K562 (cell line): Measurements from ENCODE around the gene TAF12.

Source experiments
- CTCF ChIP-seq, 3 experiments: IDR thresholded peaks in 2 of 3; conservative IDR thresholded peaks in 1 of 3; 2 replicates each; pipeline ENCODE4 v1.5.1; 2011 to 2012; ENCODE audit warnings: low read length in 3 of 3, mild to moderate bottlenecking in 3 of 3, control low read depth in 2 of 3, improper control_type of control experiment in 1 of 3, inconsistent platforms in 1 of 3, low read depth in 1 of 3, mixed read lengths in 1 of 3, moderate library complexity in 1 of 3; ENCODE audit not compliant: insufficient read depth in 2 of 3
- EZH2 ChIP-seq: IDR thresholded peaks from 2 replicates; pipeline ENCODE4 v1.6.1; 2012; ENCODE audit warnings: low read depth, mild to moderate bottlenecking, inconsistent platforms, low read length, borderline replicate concordance
- MAFG ChIP-seq: fragments of 450-650 bp; conservative IDR thresholded peaks from 2 replicates; pipeline ENCODE4 v1.6.1; 2016; ENCODE audit warnings: missing genetic modification characterization, missing compliant biosample characterization
- NFATC3 ChIP-seq: fragments of 450-650 bp; IDR thresholded peaks from 2 replicates; pipeline ENCODE4 v1.6.1; 2017; ENCODE audit warnings: mild to moderate bottlenecking
- POLR2A ChIP-seq: fragments of 450-650 bp; conservative IDR thresholded peaks from 2 replicates; pipeline ENCODE4 v1.6.1; 2016
- RBM15 ChIP-seq: fragments of 200-400 bp; formaldehyde crosslinking; IDR thresholded peaks from 2 replicates; pipeline ENCODE4 v1.6.1; 2018; ENCODE audit warnings: mild to moderate bottlenecking, low read length, moderate library complexity; ENCODE audit not compliant: insufficient read depth
- RBM17 ChIP-seq: fragments of 200-400 bp; formaldehyde crosslinking; IDR thresholded peaks from 2 replicates; pipeline ENCODE4 v1.6.1; 2017; ENCODE audit warnings: low read depth, mild to moderate bottlenecking, low read length, borderline replicate concordance
- SP1 ChIP-seq: sonication (generic); formaldehyde crosslinking; IDR thresholded peaks from 2 replicates; pipeline ENCODE4 v1.8.1; 2022; ENCODE audit warnings: mild to moderate bottlenecking, missing genetic modification reagents

- no peak for TF ChIP-seq RBM15
- no peak for TF ChIP-seq CTCF (IDR thresholded peaks at IDR 0.05 in 2 of 3, conservative IDR thresholded peaks at IDR 0.05 in 1 of 3; ENCODE audit: insufficient read depth in 2 of 3, low read depth in 1 of 3, low read length in 3 of 3)
- TF ChIP-seq EZH2 = no peak
- no peak for TF ChIP-seq SP1 (CRISPR knock-in tag)
- TF ChIP-seq MAFG (tag) = no peak
- no peak for TF ChIP-seq NFATC3
- no peak for TF ChIP-seq POLR2A
- TF ChIP-seq RBM17 = no peak
Observed at GRCh38 chr1:28573564-28573963, 69.3 kb downstream of the TAF12 start.
